ENCODE measurements around the gene E2F2.
"Not testable (repeated sequence)": the region's sequence is repeated elsewhere in the genome, so short reads cannot be mapped to it uniquely, and the experiment has no call there.

Gene E2F2

DNA sequence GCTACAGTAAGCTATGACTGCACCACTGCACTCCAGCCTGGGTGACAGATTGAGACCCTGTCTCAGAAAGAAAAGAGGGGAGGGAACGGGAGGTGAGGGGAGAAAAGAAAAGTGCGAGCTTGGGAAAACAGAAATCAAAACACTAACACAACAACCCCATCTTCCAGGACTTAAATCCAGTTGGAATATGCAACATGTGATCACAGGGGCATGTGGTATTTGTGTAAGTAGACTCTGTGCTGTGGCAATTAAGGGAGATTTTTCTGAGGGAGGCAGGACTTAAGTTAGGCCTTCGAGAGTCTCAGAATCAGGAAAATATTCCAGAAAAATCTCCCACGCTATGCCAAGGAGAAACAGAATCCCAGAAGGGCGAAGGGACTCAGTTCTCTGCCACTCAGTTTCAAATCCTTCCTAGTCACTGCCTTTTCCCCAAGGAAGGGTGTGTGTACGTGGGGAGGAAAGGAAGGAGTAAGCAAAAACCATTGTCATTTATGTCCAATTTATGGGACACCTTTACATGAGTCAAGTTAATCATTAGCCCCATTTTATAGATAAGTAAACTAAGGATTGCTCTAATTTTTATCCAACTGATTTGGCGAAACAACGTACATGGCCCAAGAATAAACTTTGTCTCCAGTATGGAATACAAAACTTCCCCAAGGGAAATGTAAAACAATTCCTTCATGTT, 16.0 kb upstream of the E2F2 start:
- Mint-ChIP-seq H3K4me1 (peaks cover 33% of the 10 kb centered on the region), H3K9me3 (no peaks in the 10 kb centered on the region), H3K27ac (peak overlapping the region; percentile 69 to 80 (median 80)), H3K36me3 (ENCODE audit: low read depth) (no peaks in the 10 kb centered on the region), H3K4me3 (no peak overlapping the region), H3K27me3 (ENCODE audit: low read depth) (peaks cover 4% of the 10 kb centered on the region)
- TF ChIP-seq, protein P1, sequence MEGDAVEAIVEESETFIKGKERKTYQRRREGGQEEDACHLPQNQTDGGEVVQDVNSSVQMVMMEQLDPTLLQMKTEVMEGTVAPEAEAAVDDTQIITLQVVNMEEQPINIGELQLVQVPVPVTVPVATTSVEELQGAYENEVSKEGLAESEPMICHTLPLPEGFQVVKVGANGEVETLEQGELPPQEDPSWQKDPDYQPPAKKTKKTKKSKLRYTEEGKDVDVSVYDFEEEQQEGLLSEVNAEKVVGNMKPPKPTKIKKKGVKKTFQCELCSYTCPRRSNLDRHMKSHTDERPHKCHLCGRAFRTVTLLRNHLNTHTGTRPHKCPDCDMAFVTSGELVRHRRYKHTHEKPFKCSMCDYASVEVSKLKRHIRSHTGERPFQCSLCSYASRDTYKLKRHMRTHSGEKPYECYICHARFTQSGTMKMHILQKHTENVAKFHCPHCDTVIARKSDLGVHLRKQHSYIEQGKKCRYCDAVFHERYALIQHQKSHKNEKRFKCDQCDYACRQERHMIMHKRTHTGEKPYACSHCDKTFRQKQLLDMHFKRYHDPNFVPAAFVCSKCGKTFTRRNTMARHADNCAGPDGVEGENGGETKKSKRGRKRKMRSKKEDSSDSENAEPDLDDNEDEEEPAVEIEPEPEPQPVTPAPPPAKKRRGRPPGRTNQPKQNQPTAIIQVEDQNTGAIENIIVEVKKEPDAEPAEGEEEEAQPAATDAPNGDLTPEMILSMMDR (IDR thresholded peaks at IDR 0.05; ENCODE audit: unreplicated experiment in 3 of 3), result no peak

DNA sequence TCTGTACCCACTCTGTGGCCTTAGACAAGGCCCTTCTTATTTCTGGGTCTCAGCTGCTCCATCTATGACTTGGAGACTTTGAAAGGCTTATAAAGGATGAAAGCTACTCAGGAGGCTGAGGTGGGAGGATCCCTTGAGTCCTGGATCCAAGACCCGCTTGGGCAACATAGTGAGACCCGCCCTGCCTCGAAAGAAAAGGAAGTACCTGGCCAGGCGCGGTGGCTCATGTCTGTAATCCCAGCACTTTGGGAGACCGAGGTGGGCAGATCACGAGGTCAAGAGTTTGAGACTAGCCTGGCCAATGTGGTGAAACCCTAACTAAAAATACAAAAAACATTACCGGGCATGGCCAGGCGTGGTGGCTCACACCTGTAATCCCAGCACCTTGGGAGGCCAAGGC, 14.8 kb upstream of the E2F2 start:
- Mint-ChIP-seq H3K36me3 (ENCODE audit: low read depth) (no peaks in the 10 kb centered on the region), H3K9me3 (no peaks in the 10 kb centered on the region), H3K27me3 (ENCODE audit: low read depth) (peaks cover 4% of the 10 kb centered on the region), H3K4me3 (no peak overlapping the region), H3K27ac (peak overlapping the region in 1 of 3 experiments; percentile 48), H3K4me1 (peaks cover 21% of the 10 kb centered on the region)
- TF ChIP-seq, protein P1 (IDR thresholded peaks at IDR 0.05; ENCODE audit: unreplicated experiment in 3 of 3), result no peak

GRCh38 chr1:23544444-23545389, 13.7 kb upstream of the E2F2 start:
- Mint-ChIP-seq H3K27ac (peak overlapping the region; percentile 6 to 40 (median 9)), H3K9me3 (no peaks in the 10 kb centered on the region), H3K4me1 (peaks cover 22% of the 10 kb centered on the region), H3K27me3 (ENCODE audit: low read depth) (peaks cover 7% of the 10 kb centered on the region), H3K36me3 (ENCODE audit: low read depth) (no peaks in the 10 kb centered on the region), H3K4me3 (no peak overlapping the region)
- TF ChIP-seq, protein P1 (IDR thresholded peaks at IDR 0.05; ENCODE audit: unreplicated experiment in 3 of 3), result peak; percentile 87 to 94 (median 88)

- no peaks in the 10 kb centered on the region for H3K9me3 Mint-ChIP-seq
- no peak overlapping the region for H3K4me3 Mint-ChIP-seq
- no peak overlapping the region for H3K27ac Mint-ChIP-seq
- H3K36me3 Mint-ChIP-seq (ENCODE audit: low read depth), result no peaks in the 10 kb centered on the region
- TF ChIP-seq, protein P1 (IDR thresholded peaks at IDR 0.05; ENCODE audit: unreplicated experiment in 3 of 3), result no peak
- H3K27me3 Mint-ChIP-seq (ENCODE audit: low read depth), result peaks cover 9% of the 10 kb centered on the region
- H3K4me1 Mint-ChIP-seq, result peaks cover 19% of the 10 kb centered on the region
Measured at GRCh38 chr1:23543707-23544443, 12.8 kb upstream of the E2F2 start.

DNA sequence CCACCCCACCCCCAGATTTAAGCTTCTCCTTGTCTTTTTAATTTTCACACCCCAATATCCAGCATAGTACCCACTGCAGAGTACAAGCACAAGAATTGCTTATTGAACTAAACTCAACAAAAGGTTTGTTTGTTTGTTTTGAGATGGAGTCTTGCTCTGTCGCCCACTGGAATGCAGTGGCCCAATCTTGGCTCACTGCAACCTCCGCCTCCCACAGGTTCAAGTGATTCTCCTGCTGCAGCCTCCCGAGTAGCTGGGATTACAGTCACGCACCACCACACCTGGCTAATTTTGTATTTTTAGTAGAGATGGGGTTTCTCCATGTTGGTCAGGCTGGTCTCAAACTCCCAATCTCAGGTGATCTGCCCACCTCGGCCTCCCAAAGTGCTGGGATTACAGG, 11.9 kb upstream of the E2F2 start:
- H3K4me1 Mint-ChIP-seq, result peaks cover 16% of the 10 kb centered on the region
- H3K4me3 Mint-ChIP-seq, H3K27ac Mint-ChIP-seq: not testable (repeated sequence)

More for the DNA sequence above, 11.9 kb upstream of the E2F2 start:
- H3K27me3 Mint-ChIP-seq (ENCODE audit: low read depth); H3K36me3 Mint-ChIP-seq (ENCODE audit: low read depth); H3K9me3 Mint-ChIP-seq: not testable (repeated sequence)

Measured in nephron (organoid).